Hepatocyte (in vitro differentiated cells): Measurements from ENCODE around the gene C16orf87. TPM values are rescaled to one million over a fixed set of nuclear protein-coding genes. Genes with fewer than 3 reads are reported as not detected.
"Not testable (repeated sequence)": the region's sequence is repeated elsewhere in the genome, so short reads cannot be mapped to it uniquely, and the experiment has no call there.

Source experiments
- DNase-seq: peaks from one replicate; pipeline ENCODE4 v3.0.0-alpha.2; 2016; ENCODE audit warnings: low spot score
- H2AFZ ChIP-seq: fragments of 200-600 bp; sonication (generic); 2 replicates; pipeline ENCODE4 v1.6.0; 2016; ENCODE audit warnings: antibody characterized with exemption, mild to moderate bottlenecking
- H3K27ac ChIP-seq: fragments of 200-600 bp; sonication (generic); 2 replicates; pipeline ENCODE4 v1.5.1; 2016; ENCODE audit warnings: mild to moderate bottlenecking
- H3K27me3 ChIP-seq: fragments of 200-600 bp; sonication (generic); 2 replicates; pipeline ENCODE4 v1.6.1; 2016
- H3K36me3 ChIP-seq: fragments of 200-600 bp; sonication (generic); replicated peaks from 2 replicates; pipeline ENCODE4 v1.5.1; 2016; ENCODE audit warnings: low read depth; ENCODE audit not compliant: insufficient read depth
- H3K4me1 ChIP-seq: fragments of 200-600 bp; sonication (generic); 2 replicates; pipeline ENCODE4 v1.5.1; 2016; ENCODE audit warnings: mild to moderate bottlenecking, moderate library complexity; ENCODE audit not compliant: insufficient read depth
- H3K4me2 ChIP-seq: fragments of 200-600 bp; sonication (generic); 2 replicates; pipeline ENCODE4 v1.6.0; 2016
- H3K4me3 ChIP-seq: fragments of 200-600 bp; sonication (generic); 2 replicates; pipeline ENCODE4 v1.5.1; 2016; ENCODE audit warnings: mild to moderate bottlenecking
- H3K79me2 ChIP-seq: fragments of 200-600 bp; sonication (generic); 2 replicates; pipeline ENCODE4 v1.6.0; 2017; ENCODE audit warnings: mild to moderate bottlenecking
- H3K9me2 ChIP-seq: fragments of 200-600 bp; sonication (generic); replicated peaks from 2 replicates; pipeline ENCODE4 v1.6.0; 2017; ENCODE audit warnings: mild to moderate bottlenecking; ENCODE audit not compliant: insufficient read depth
- H3K9me3 ChIP-seq: fragments of 200-600 bp; sonication (generic); 2 replicates; pipeline ENCODE4 v1.5.1; 2016; ENCODE audit warnings: low read depth, mild to moderate bottlenecking
- H4K20me1 ChIP-seq: fragments of 200-600 bp; sonication (generic); 2 replicates; pipeline ENCODE4 v1.6.0; 2016; ENCODE audit warnings: mild to moderate bottlenecking; ENCODE audit not compliant: insufficient read depth, poor library complexity, severe bottlenecking
- EZH2 ChIP-seq: fragments of 200-600 bp; sonication (generic); IDR thresholded peaks from 2 replicates; pipeline ENCODE4 v1.6.1; 2016; ENCODE audit warnings: antibody characterized with exemption, mild to moderate bottlenecking, borderline replicate concordance
- EZH2phosphoT487 ChIP-seq: fragments of 200-600 bp; sonication (generic); IDR thresholded peaks from one replicate; pipeline ENCODE4 v1.6.1; 2018; ENCODE audit warnings: antibody characterized with exemption, mild to moderate bottlenecking, low read depth, moderate library complexity; ENCODE audit not compliant: unreplicated experiment, severe bottlenecking
- WGBS: methylation state at CpG from one replicate; pipeline ENCODE4 v1.1.6; 2016; ENCODE audit warnings: low lambda C conversion rate; ENCODE audit errors: missing lambda C conversion rate; 5-methylcytosine and 5-hydroxymethylcytosine counted together
- polyA plus RNA-seq: library from polyadenylated mRNA; unstranded; fragments of >200 nt; fragmentation: Nextera tagmentation; extraction: Ambion mirVana; gene quantifications from 2 replicates; pipeline ENCODE4 v1.2.1, GENCODE V29; 2016
- total RNA-seq: library from RNA; depleted of rRNA; stranded (reverse); fragments of >200 nt; gene quantifications from 2 replicates; pipeline ENCODE4 v1.2.3, GENCODE V29; 2014
- TF ChIP-seq, protein P1 (sequence below): fragments of 200-600 bp; sonication (generic); IDR thresholded peaks from 2 replicates; pipeline ENCODE4 v1.5.1; 2016; ENCODE audit warnings: antibody characterized with exemption, mild to moderate bottlenecking; ENCODE audit not compliant: poor library complexity

C16orf87 gene
- total and polyA plus RNA-seq, 2 experiments from 2014 or later: 24.9 to 25.1 TPM

DNA sequence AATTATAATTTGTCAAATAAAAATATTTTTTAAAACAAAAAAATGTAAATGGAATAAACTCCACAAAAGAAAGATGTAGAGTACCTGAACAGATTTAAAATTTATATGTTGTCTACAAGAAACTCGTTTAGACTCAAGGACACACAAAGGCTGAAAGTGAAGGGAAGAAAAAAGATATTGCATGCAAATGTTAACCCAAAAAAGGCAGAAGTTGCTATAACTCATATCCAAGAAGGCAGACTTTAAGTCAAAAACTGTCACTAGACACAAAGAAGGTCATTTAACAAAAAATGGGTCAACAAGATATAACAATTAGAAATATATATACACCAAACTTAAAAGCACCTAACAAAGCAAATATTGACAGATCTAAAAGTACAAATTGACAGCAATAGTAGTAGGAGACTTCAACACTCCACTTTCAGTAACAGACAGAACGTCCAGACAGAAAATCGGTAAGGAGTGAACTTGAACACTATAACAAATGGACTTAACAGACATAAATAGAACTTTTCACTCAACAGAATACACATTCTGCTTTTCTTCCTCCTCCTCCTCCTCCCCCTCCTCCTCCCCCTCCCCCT is 42.0 kb downstream of the C16orf87 start:
- no peak overlapping the region for H3K27ac ChIP-seq
- no peak for DNase-seq
- no peaks in the 10 kb centered on the region for H3K27me3 ChIP-seq
- H3K79me2 ChIP-seq: no peaks in the 10 kb centered on the region
- peak overlapping the region; percentile 36 for H2AFZ ChIP-seq
- WGBS: 66% methylated on average over 3 of the region's 3 CpGs
- no peaks in the 10 kb centered on the region for H4K20me1 ChIP-seq
- H3K36me3 ChIP-seq: no peaks in the 10 kb centered on the region
- H3K9me2 ChIP-seq: no peaks in the 10 kb centered on the region
- TF ChIP-seq, protein P1, sequence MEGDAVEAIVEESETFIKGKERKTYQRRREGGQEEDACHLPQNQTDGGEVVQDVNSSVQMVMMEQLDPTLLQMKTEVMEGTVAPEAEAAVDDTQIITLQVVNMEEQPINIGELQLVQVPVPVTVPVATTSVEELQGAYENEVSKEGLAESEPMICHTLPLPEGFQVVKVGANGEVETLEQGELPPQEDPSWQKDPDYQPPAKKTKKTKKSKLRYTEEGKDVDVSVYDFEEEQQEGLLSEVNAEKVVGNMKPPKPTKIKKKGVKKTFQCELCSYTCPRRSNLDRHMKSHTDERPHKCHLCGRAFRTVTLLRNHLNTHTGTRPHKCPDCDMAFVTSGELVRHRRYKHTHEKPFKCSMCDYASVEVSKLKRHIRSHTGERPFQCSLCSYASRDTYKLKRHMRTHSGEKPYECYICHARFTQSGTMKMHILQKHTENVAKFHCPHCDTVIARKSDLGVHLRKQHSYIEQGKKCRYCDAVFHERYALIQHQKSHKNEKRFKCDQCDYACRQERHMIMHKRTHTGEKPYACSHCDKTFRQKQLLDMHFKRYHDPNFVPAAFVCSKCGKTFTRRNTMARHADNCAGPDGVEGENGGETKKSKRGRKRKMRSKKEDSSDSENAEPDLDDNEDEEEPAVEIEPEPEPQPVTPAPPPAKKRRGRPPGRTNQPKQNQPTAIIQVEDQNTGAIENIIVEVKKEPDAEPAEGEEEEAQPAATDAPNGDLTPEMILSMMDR: no peak
- TF ChIP-seq EZH2phosphoT487: no peak
- TF ChIP-seq EZH2: no peak
- H3K4me2 ChIP-seq: peak overlapping the region; percentile 89
- no peak overlapping the region for H3K4me3 ChIP-seq
- H3K4me1 ChIP-seq: peaks cover 11% of the 10 kb centered on the region
- H3K9me3 ChIP-seq: peaks cover 6% of the 10 kb centered on the region

DNA sequence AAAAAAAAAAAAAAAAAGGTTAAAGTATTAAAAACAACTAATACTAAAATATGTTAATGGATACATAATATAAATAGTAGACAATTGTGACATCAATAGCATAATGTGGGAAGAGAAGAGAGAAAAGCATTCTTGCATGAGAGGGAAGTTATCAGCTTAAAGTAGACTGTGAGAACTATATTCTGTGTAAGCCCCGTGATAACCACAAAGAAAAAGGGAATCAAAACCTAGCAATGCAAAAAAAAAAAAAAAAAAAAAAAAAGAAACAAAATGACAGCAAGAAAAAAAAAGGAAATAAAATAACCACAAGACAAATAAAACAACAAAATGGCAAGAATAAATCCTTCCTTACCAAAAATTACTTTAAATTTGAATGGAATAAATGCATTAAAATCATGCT is 43.1 kb downstream of the C16orf87 start:
- H3K4me2 ChIP-seq: no peak overlapping the region
- no peaks in the 10 kb centered on the region for H3K27me3 ChIP-seq
- no peak overlapping the region for H3K4me3 ChIP-seq
- peaks cover 6% of the 10 kb centered on the region for H3K9me3 ChIP-seq
- peaks cover 11% of the 10 kb centered on the region for H3K4me1 ChIP-seq
- H3K9me2 ChIP-seq: no peaks in the 10 kb centered on the region
- H3K36me3 ChIP-seq: no peaks in the 10 kb centered on the region
- no peak overlapping the region for H2AFZ ChIP-seq
- no peak for DNase-seq
- no peak overlapping the region for H3K27ac ChIP-seq
- H3K79me2 ChIP-seq: no peaks in the 10 kb centered on the region
- no peak for TF ChIP-seq EZH2
- TF ChIP-seq EZH2phosphoT487: no peak
- H4K20me1 ChIP-seq: no peaks in the 10 kb centered on the region
- 88% methylated on average over 1 of the region's 1 CpG for WGBS

DNA sequence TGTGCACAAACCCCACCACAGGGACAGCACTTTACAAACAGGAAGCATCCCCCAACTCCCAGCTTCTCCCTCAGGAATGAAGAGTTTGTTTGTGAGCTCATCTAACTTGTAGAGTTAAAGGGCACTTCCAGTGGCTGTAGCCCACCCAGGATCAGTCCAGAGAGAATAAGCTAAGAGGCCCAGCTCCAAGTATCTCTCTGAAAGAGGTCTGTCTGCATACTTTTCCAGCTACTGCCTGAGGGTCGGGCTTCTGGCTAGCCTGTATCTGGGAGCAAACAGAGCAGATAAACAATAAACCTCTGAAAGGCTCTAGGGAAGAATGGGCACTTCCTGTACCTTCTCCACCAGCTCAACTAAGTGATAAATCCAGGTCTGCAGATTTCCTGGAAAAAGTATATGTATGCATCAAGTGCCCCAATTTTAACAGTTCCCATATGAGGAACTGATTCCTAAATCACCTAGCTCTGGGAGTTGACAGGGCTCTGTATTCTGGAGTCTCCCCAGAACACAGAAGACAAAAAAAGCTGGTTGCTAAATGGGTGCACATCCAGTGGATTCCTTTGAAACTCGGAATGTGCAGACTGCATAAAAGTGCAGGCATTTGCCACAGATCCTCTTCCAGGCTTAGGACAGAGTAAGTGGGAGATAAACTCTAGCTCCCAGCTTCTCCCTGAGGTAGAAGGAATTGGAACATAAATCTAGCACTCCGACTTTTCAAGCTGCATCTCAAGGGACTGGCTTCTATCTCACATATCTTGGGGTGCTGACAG is 45.7 kb downstream of the C16orf87 start:
- H4K20me1 ChIP-seq: no peaks in the 10 kb centered on the region
- no peaks in the 10 kb centered on the region for H3K27me3 ChIP-seq
- H3K4me1 ChIP-seq: peaks cover 11% of the 10 kb centered on the region
- DNase-seq: no peak
- WGBS: 19% methylated on average over 3 of the region's 3 CpGs
- no peaks in the 10 kb centered on the region for H3K9me2 ChIP-seq
- peak overlapping the region; percentile 49 for H3K27ac ChIP-seq
- H3K4me3 ChIP-seq: no peak overlapping the region
- no peaks in the 10 kb centered on the region for H3K36me3 ChIP-seq
- H2AFZ ChIP-seq: no peak overlapping the region
- H3K79me2 ChIP-seq: no peaks in the 10 kb centered on the region
- TF ChIP-seq EZH2 (no peak), EZH2phosphoT487 (no peak)
- TF ChIP-seq, protein P1: no peak
- H3K4me2 ChIP-seq: peak overlapping the region; percentile 21
- H3K9me3 ChIP-seq: peaks cover 6% of the 10 kb centered on the region

DNA sequence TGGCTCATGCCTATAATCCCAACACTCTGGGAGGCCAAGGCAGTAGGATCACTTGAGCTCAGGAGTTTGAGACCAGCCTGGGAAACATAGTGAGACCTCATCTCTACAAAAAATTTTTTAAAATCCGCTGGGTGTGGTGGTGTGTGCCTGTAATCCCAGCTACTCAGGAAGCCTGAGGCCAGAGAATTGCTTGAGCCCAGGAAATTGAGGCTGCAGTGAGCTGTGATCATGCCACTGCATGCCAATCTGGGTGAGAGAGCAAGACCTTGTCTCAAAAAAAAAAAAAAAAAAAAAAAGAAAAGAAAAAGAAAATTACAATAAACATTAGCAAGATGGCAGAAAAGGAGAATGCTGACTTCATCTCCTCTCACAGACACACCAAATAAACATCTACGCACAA is 46.4 kb downstream of the C16orf87 start:
- H2AFZ ChIP-seq, H3K4me3 ChIP-seq, H4K20me1 ChIP-seq, H3K27me3 ChIP-seq, DNase-seq, H3K79me2 ChIP-seq, H3K9me2 ChIP-seq, H3K36me3 ChIP-seq, H3K9me3 ChIP-seq: not testable (repeated sequence)
- H3K4me1 ChIP-seq: peaks cover 11% of the 10 kb centered on the region
- 72% methylated on average over 2 of the region's 2 CpGs for WGBS
- H3K27ac ChIP-seq: peak overlapping the region; percentile 49
- peak overlapping the region; percentile 21 for H3K4me2 ChIP-seq
